Measurements from ENCODE around the gene LCE1A. TPM values are rescaled to one million over a fixed set of nuclear protein-coding genes. Genes with fewer than 3 reads are reported as not detected.

The LCE1A gene
- total RNA-seq, 4 donors from 2014 or later: not detected

DNA sequence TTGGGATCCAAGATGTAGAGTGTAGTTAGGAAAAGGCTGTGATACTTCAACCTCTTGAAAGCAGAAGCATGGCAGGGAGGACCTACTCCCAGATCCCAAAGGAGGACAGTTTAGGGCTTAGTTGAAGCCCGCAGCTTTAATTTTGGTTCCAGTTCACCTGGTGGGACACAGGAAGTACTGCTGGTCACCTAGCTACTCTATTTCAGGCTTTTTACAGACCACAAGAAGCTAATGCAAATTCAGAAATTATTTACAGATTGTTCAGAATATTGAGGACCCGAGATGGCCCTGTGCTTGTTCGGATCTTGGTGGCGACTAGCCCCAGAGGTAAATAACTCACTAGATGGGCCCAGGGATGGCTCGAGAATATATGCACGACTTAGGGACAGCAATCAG lies 44.5 kb downstream of the LCE1A start:
- Histone ChIP-seq H3K9me3 (no peaks in the 10 kb centered on the region), H3K27me3 (no peaks in the 10 kb centered on the region), H3K27ac (no peak overlapping the region), H3K4me1 (no peaks in the 10 kb centered on the region), H3K4me3 (no peak overlapping the region), H3K36me3 (no peaks in the 10 kb centered on the region)
- 84% methylated on average over 6 of the region's 6 CpGs; no CpG with 5 or more reads in 1 of the 2 donors for WGBS, 2 donors (ENCODE audit: low coverage in 1 of 2)
- no peak for DNase-seq
- in situ Hi-C loops (cut with MboI; ENCODE audit: low pct_ligation_motif_present in 1 of 4, low pct_unique_long_range_greater_than_20kb in 1 of 4, low sequenced_read_pairs in 3 of 4) (loop anchor here in 1 of 4 donors (25.0 kb wide), 1 partner anchor 341 kb away; the partner anchor contains the start of genes LELP1 and PRR9), intact Hi-C loops (cut with DNase I; ENCODE audit: low total_unique reads) (no loop called here)
- TF ChIP-seq, protein P1, sequence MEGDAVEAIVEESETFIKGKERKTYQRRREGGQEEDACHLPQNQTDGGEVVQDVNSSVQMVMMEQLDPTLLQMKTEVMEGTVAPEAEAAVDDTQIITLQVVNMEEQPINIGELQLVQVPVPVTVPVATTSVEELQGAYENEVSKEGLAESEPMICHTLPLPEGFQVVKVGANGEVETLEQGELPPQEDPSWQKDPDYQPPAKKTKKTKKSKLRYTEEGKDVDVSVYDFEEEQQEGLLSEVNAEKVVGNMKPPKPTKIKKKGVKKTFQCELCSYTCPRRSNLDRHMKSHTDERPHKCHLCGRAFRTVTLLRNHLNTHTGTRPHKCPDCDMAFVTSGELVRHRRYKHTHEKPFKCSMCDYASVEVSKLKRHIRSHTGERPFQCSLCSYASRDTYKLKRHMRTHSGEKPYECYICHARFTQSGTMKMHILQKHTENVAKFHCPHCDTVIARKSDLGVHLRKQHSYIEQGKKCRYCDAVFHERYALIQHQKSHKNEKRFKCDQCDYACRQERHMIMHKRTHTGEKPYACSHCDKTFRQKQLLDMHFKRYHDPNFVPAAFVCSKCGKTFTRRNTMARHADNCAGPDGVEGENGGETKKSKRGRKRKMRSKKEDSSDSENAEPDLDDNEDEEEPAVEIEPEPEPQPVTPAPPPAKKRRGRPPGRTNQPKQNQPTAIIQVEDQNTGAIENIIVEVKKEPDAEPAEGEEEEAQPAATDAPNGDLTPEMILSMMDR (IDR thresholded peaks at IDR 0.05): no peak
- TF ChIP-seq POLR2AphosphoS5 (IDR thresholded peaks at IDR 0.05) (no peak), EP300 (IDR thresholded peaks at IDR 0.05; ENCODE audit: low read depth) (no peak), POLR2A (IDR thresholded peaks at IDR 0.05) (no peak)

DNA sequence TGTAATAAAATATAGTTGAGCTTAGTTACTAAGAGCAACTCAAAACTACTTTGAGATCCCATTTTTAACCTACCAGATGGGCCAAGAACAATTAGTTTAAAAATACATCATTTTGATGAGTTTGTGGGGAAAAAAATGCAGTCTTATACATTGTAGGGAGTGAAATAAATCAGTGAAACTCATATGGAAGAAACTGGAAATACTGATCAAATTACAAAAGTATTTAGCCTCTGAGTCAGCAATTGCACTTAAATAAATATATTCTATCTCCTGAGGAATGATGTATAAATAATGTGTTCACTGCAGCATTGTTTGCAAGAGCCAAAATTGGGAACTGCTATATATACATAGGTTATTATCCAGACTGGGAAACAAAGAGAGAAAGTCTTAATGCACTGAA lies 46.2 kb downstream of the LCE1A start:
- Histone ChIP-seq H3K4me3 (no peak overlapping the region), H3K27me3 (no peaks in the 10 kb centered on the region), H3K9me3 (no peaks in the 10 kb centered on the region), H3K27ac (no peak overlapping the region), H3K4me1 (no peaks in the 10 kb centered on the region), H3K36me3 (no peaks in the 10 kb centered on the region)
- in situ Hi-C loops (cut with MboI; ENCODE audit: low pct_ligation_motif_present in 1 of 4, low pct_unique_long_range_greater_than_20kb in 1 of 4, low sequenced_read_pairs in 3 of 4) (loop anchor here in 1 of 4 donors (25.0 kb wide), 1 partner anchor 339 kb away; the partner anchor contains the start of genes LELP1 and PRR9), intact Hi-C loops (cut with DNase I; ENCODE audit: low total_unique reads) (no loop called here)
- DNase-seq: no peak
- TF ChIP-seq EP300 (IDR thresholded peaks at IDR 0.05; ENCODE audit: low read depth) (no peak), POLR2AphosphoS5 (IDR thresholded peaks at IDR 0.05) (no peak), POLR2A (IDR thresholded peaks at IDR 0.05) (no peak)
- TF ChIP-seq, protein P1 (IDR thresholded peaks at IDR 0.05): no peak

DNA sequence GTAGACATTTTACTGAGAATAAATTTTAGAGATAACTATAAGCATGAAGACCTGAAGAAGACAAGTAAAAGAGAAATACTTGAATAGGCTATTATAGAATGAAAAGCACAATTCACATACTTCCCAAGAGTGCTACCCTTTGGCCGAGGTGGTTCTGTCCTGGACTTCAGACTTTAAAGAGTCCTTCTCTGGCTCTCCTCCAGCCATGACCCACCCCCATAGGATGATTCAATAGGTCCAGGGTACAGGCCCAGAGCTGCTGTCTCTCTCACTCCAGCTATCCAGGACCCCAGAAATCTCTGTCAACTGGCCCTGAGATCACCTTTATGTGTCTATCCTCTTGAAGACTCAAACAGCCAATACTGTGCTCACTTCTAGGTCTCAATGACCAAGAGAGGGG lies 49.6 kb downstream of the LCE1A start:
- Histone ChIP-seq H3K9me3 (no peaks in the 10 kb centered on the region), H3K4me3 (no peak overlapping the region), H3K27ac (no peak overlapping the region), H3K36me3 (no peaks in the 10 kb centered on the region), H3K4me1 (no peaks in the 10 kb centered on the region), H3K27me3 (no peaks in the 10 kb centered on the region)
- TF ChIP-seq, protein P1 (IDR thresholded peaks at IDR 0.05): no peak
- TF ChIP-seq POLR2AphosphoS5 (IDR thresholded peaks at IDR 0.05): no peak
- no peak for TF ChIP-seq EP300 (IDR thresholded peaks at IDR 0.05; ENCODE audit: low read depth)
- TF ChIP-seq POLR2A (IDR thresholded peaks at IDR 0.05): no peak
- in situ Hi-C loops (cut with MboI; ENCODE audit: low pct_ligation_motif_present in 1 of 4, low pct_unique_long_range_greater_than_20kb in 1 of 4, low sequenced_read_pairs in 3 of 4) (no loop called here), intact Hi-C loops (cut with DNase I; ENCODE audit: low total_unique reads) (no loop called here)
- DNase-seq: no peak
- 58% methylated on average over 1 of the region's 1 CpG; no CpG with 5 or more reads in 1 of the 2 donors for WGBS, 2 donors (ENCODE audit: low coverage in 1 of 2)

Other genes starting within 250 kb of the LCE1A start
- not detected for gene LCE3D, start 247.0 kb upstream of the LCE1A start, total RNA-seq
- not detected for gene LCE3C, start 227.2 kb upstream of the LCE1A start, total RNA-seq
- not detected for gene LCE3B, start 213.7 kb upstream of the LCE1A start, total RNA-seq
- gene LCE3A, start 204.4 kb upstream of the LCE1A start, total RNA-seq: not detected
- gene LCE2D, start 164.1 kb upstream of the LCE1A start, total RNA-seq: not detected
- not detected for gene LCE2C, start 152.2 kb upstream of the LCE1A start, total RNA-seq
- not detected for gene LCE2B, start 141.3 kb upstream of the LCE1A start, total RNA-seq
- gene LCE2A, start 129.1 kb upstream of the LCE1A start, total RNA-seq: not detected
- not detected for gene LCE4A, start 119.3 kb upstream of the LCE1A start, total RNA-seq
- not detected for gene KPRP, start 69.4 kb upstream of the LCE1A start, total RNA-seq
- not detected for gene LCE1F, start 52.3 kb upstream of the LCE1A start, total RNA-seq
- not detected for gene LCE1E, start 41.2 kb upstream of the LCE1A start, total RNA-seq
- gene LCE1D, start 30.8 kb upstream of the LCE1A start, total RNA-seq: not detected
- not detected for gene LCE1C, start 20.8 kb upstream of the LCE1A start, total RNA-seq
- not detected for gene LCE1B, start 15.5 kb upstream of the LCE1A start, total RNA-seq
- gene LCE6A, start 15.4 kb downstream of the LCE1A start, total RNA-seq: not detected
- gene LCE7A, start 32.5 kb downstream of the LCE1A start, total RNA-seq: not detected
- not detected for gene SMCP, start 50.8 kb downstream of the LCE1A start, total RNA-seq
- not detected for gene IVL, start 81.1 kb downstream of the LCE1A start, total RNA-seq
- not detected for gene SPRR5, start 119.7 kb downstream of the LCE1A start, total RNA-seq
- gene SPRR4, start 143.2 kb downstream of the LCE1A start, total RNA-seq: not detected
- not detected for gene SPRR1A, start 156.6 kb downstream of the LCE1A start, total RNA-seq
- not detected for gene SPRR3, start 174.3 kb downstream of the LCE1A start, total RNA-seq
- gene SPRR1B, start 203.7 kb downstream of the LCE1A start, total RNA-seq: not detected
- not detected for gene SPRR2D, start 213.6 kb downstream of the LCE1A start, total RNA-seq
- gene SPRR2A, start 230.0 kb downstream of the LCE1A start, total RNA-seq: not detected
- not detected for gene SPRR2B, start 244.1 kb downstream of the LCE1A start, total RNA-seq

Measured in transverse colon (tissue), 4 donors.